K562 (cell line): ENCODE data around the gene FZD4. TPM values are rescaled to one million over a fixed set of nuclear protein-coding genes. Genes with fewer than 3 reads are reported as not detected.

Experiments
- ATAC-seq: fragments of 200-7000 bp; cut with Tn5 transposase; 3 replicates; pipeline ENCODE4 v1.9.1; 2020; ENCODE audit warnings: moderate library complexity
- BruUV-seq: library from RNA; stranded (reverse); fragments of 400-500 nt; replicated peaks from 2 replicates; lab custom pipeline; 2021; lab: Mats Ljungman, UMichigan
- CTCF ChIA-PET: fragments of 300-600 bp; formaldehyde crosslinking; extraction: SDS; loops from one replicate; lab custom pipeline; 2021; ENCODE audit warnings: low intra/inter-chr PET ratio; lab: Yijun Ruan, JAX
- POLR2A ChIA-PET: fragments of 300-600, 350-650 bp; sonication (Branson Sonifier 250); formaldehyde crosslinking; extraction: SDS; loops from one replicate; lab custom pipeline; 2021; ENCODE audit warnings: antibody characterized with exemption, inconsistent platforms; lab: Yijun Ruan, JAX
- DNase-seq, 4 experiments: peaks; one replicate each; pipeline versions ENCODE4 v3.0.0 to v3.0.0-alpha.2; 2011 to 2018; ENCODE audit warnings: low spot score in 3 of 4, mixed read lengths in 3 of 4; ENCODE audit errors: extremely low read depth in 1 of 4
- FAIRE-seq: peaks from 2 replicates; lab custom pipeline; 2011; peaks lifted over from hg19 to GRCh38; lab: Jason Lieb, UNC
- H2AFZ ChIP-seq: 2 replicates; pipeline ENCODE4 v1.6.0; 2011; ENCODE audit warnings: low read depth, low read length, control low read depth, inconsistent platforms
- H3K27ac ChIP-seq: fragments of 200-600 bp; 3 replicates; pipeline ENCODE4 v1.8.0; 2011; ENCODE audit warnings: low read depth, mild to moderate bottlenecking, control low read depth, inconsistent platforms, low read length, moderate library complexity, mixed read lengths; ENCODE audit errors: extremely low read depth
- H3K27me3 ChIP-seq, 2 experiments: fragments of 300-600 bp in 1 of 2; 2 replicates in 1 of 2; 3 replicates in 1 of 2; pipeline versions ENCODE4 v1.6.0 to v1.8.0; 2011; ENCODE audit warnings: inconsistent platforms in 2 of 2, low read length in 2 of 2, mild to moderate bottlenecking in 1 of 2, mixed read lengths in 1 of 2, moderate library complexity in 1 of 2; ENCODE audit not compliant: control insufficient read depth in 2 of 2, insufficient read depth in 2 of 2
- H3K36me3 ChIP-seq: fragments of 300-600 bp; 3 replicates; pipeline ENCODE4 v1.8.0; 2011; ENCODE audit warnings: mild to moderate bottlenecking, low read length, inconsistent platforms; ENCODE audit not compliant: control insufficient read depth, insufficient read depth
- H3K4me1 ChIP-seq, 2 experiments: fragments of 200-600 bp in 1 of 2; replicated peaks in 1 of 2; 2 replicates in 1 of 2; 3 replicates in 1 of 2; pipeline versions ENCODE4 v1.5.1 to v1.8.0; 2011; ENCODE audit warnings: inconsistent platforms in 2 of 2, low read length in 2 of 2, mild to moderate bottlenecking in 1 of 2, mixed read lengths in 1 of 2, moderate library complexity in 1 of 2; ENCODE audit not compliant: control insufficient read depth in 2 of 2, insufficient read depth in 2 of 2
- H3K4me2 ChIP-seq: 2 replicates; pipeline ENCODE4 v1.6.1; 2011; ENCODE audit warnings: low read length, control low read depth, inconsistent platforms, mixed read lengths; ENCODE audit not compliant: insufficient read depth
- H3K4me3 ChIP-seq: fragments of 200-600 bp; sonication (generic), shearing (Covaris generic); 2 replicates; pipeline ENCODE4 v1.5.1; 2016; ENCODE audit warnings: control low read depth, inconsistent platforms
- H3K79me2 ChIP-seq: fragments of 200-600 bp; 3 replicates; pipeline ENCODE4 v1.8.0; 2011; ENCODE audit warnings: low read length, inconsistent platforms; ENCODE audit not compliant: control insufficient read depth, insufficient read depth
- H3K9ac ChIP-seq, 2 experiments: 2 replicates each; pipeline versions ENCODE4 v1.6.0 to v1.6.1; 2011; ENCODE audit warnings: low read depth in 2 of 2, low read length in 2 of 2, control low read depth in 1 of 2, inconsistent platforms in 1 of 2, mild to moderate bottlenecking in 1 of 2, mixed read lengths in 1 of 2; ENCODE audit not compliant: insufficient read depth in 1 of 2
- H3K9me1 ChIP-seq: one replicate; pipeline ENCODE4 v1.6.0; 2011; ENCODE audit warnings: inconsistent platforms, mild to moderate bottlenecking, low read length, moderate library complexity; ENCODE audit not compliant: control insufficient read depth, insufficient read depth
- H3K9me3 ChIP-seq: replicated peaks from 2 replicates; pipeline ENCODE4 v1.5.1; 2011; ENCODE audit warnings: low read depth, low read length, inconsistent platforms; ENCODE audit not compliant: control insufficient read depth, insufficient read depth
- H4K20me1 ChIP-seq: replicated peaks from 2 replicates; pipeline ENCODE4 v1.6.1; 2011; ENCODE audit warnings: low read length, inconsistent platforms, mixed read lengths; ENCODE audit not compliant: control insufficient read depth, insufficient read depth
- ATF2 ChIP-seq: sonication (generic); formaldehyde crosslinking; IDR thresholded peaks from 2 replicates; pipeline ENCODE4 v1.8.1; 2022; ENCODE audit warnings: missing genetic modification reagents
- ELF4 ChIP-seq: fragments of 450-650 bp; formaldehyde crosslinking; IDR thresholded peaks from 2 replicates; pipeline ENCODE4 v1.4.0; 2022; ENCODE audit warnings: missing genetic modification characterization
- HLTF ChIP-seq: fragments of 450-650 bp; IDR thresholded peaks from 2 replicates; pipeline ENCODE4 v1.6.1; 2016
- L3MBTL2 ChIP-seq: fragments of 450-650 bp; IDR thresholded peaks from 2 replicates; pipeline ENCODE4 v1.6.1; 2016; ENCODE audit warnings: mild to moderate bottlenecking, moderate library complexity
- MTA2 ChIP-seq: fragments of 450-650 bp; IDR thresholded peaks from 2 replicates; pipeline ENCODE4 v1.6.1; 2016; ENCODE audit warnings: low read depth
- PTTG1 ChIP-seq: fragments of 450-650 bp; IDR thresholded peaks from 2 replicates; pipeline ENCODE4 v1.6.1; 2016; ENCODE audit warnings: low read depth, mild to moderate bottlenecking, missing genetic modification characterization, missing compliant biosample characterization
- RFX1 ChIP-seq: fragments of 450-650 bp; IDR thresholded peaks from 2 replicates; pipeline ENCODE4 v1.6.1; 2016; ENCODE audit warnings: mild to moderate bottlenecking, moderate library complexity
- SIN3B ChIP-seq: fragments of 450-650 bp; IDR thresholded peaks from 2 replicates; pipeline ENCODE4 v1.6.1; 2017; ENCODE audit warnings: low read depth, mild to moderate bottlenecking, moderate library complexity
- SIX5 ChIP-seq, 2 experiments: IDR thresholded peaks; 2 replicates each; pipeline ENCODE4 v1.6.1; 2011; ENCODE audit warnings: low read length in 2 of 2, borderline replicate concordance in 1 of 2, low read depth in 1 of 2, mild to moderate bottlenecking in 1 of 2, moderate library complexity in 1 of 2; ENCODE audit not compliant: insufficient read depth in 1 of 2
- SMAD4 ChIP-seq: fragments of 250-450 bp; sonication (Bioruptor Pico); conservative IDR thresholded peaks from 2 replicates; pipeline ENCODE4 v1.8.0; 2021; ENCODE audit warnings: inconsistent platforms, mild to moderate bottlenecking, moderate library complexity
- SMARCA4 ChIP-seq: fragments of 450-650 bp; IDR thresholded peaks from 2 replicates; pipeline ENCODE4 v1.6.1; 2016
- SRSF7 ChIP-seq: fragments of 200-400 bp; formaldehyde crosslinking; optimal IDR thresholded peaks from 2 replicates; pipeline ENCODE3; 2017; ENCODE audit warnings: mild to moderate bottlenecking, low read depth, low read length
- STAT6 ChIP-seq: sonication (generic); formaldehyde crosslinking; IDR thresholded peaks from 2 replicates; pipeline ENCODE4 v1.8.1; 2023; ENCODE audit warnings: mild to moderate bottlenecking, missing genetic modification reagents
- TAF7 ChIP-seq: fragments of 450-650 bp; IDR thresholded peaks from 2 replicates; pipeline ENCODE4 v1.6.1; 2016; ENCODE audit warnings: missing genetic modification characterization, missing compliant biosample characterization
- WHSC1 ChIP-seq: IDR thresholded peaks from one replicate; pipeline ENCODE4 v1.6.1; 2012; ENCODE audit warnings: low read length, control low read depth, inconsistent platforms
- YBX1 ChIP-seq: fragments of 450-650 bp; IDR thresholded peaks from 2 replicates; pipeline ENCODE4 v1.7.1; 2016; ENCODE audit warnings: mild to moderate bottlenecking
- ZBTB1 ChIP-seq: sonication (generic); formaldehyde crosslinking; IDR thresholded peaks from 2 replicates; pipeline ENCODE4 v1.8.1; 2023; ENCODE audit warnings: missing genetic modification reagents, low read depth, mild to moderate bottlenecking, borderline replicate concordance
- ZBTB7A ChIP-seq: IDR thresholded peaks from 2 replicates; pipeline ENCODE4 v1.6.1; 2011; ENCODE audit warnings: low read depth, mild to moderate bottlenecking, low read length, moderate library complexity, borderline replicate concordance; ENCODE audit not compliant: control insufficient read depth
- ZFX ChIP-seq: sonication (generic); formaldehyde crosslinking; IDR thresholded peaks from 2 replicates; pipeline ENCODE4 v1.8.0; 2022; ENCODE audit warnings: mild to moderate bottlenecking, missing genetic modification reagents, moderate library complexity
- WGBS: fragments of 100-300 bp; shearing (Covaris generic); methylation state at CpG from one replicate; pipeline ENCODE4 v1.1.6; 2016; ENCODE audit warnings: low coverage, mixed read lengths; ENCODE audit not compliant: insufficient coverage; ENCODE audit errors: missing lambda C conversion rate; 5-methylcytosine and 5-hydroxymethylcytosine counted together
- in situ Hi-C: fragments of 300-500 bp; cut with MboI; formaldehyde crosslinking; loops from 4 replicates; pipeline ENCODE4 v1.15.0; 2018; ENCODE audit warnings: inconsistent platforms, mixed read lengths
- intact Hi-C: fragments of 100-400 bp; cut with micrococcal nuclease; formaldehyde crosslinking; loops from 2 replicates; pipeline ENCODE4 v1.14.2; 2022
- polyA plus RNA-seq, 8 experiments: library from polyadenylated mRNA; depleted of rRNA in 4 of 8; stranded (reverse) in 5 of 8; unstranded in 3 of 8; fragments of >200 nt; fragmentation: Nextera tagmentation in 2 of 8; fragmentation: Illumina TruSeq in 1 of 8; extraction: Ambion mirVana in 2 of 8; extraction: Trizol in 1 of 8; gene quantifications; 2 replicates each; pipeline versions ENCODE4 v1.2.1 to v1.2.3, GENCODE V29; 2011 to 2014; ENCODE audit warnings: inconsistent platforms in 1 of 8, missing spikeins in 1 of 8
- total RNA-seq, 7 experiments: library from RNA; depleted of rRNA in 6 of 7; stranded (reverse); fragments of >200 nt in 6 of 7; fragmentation: Illumina TruSeq in 2 of 7; extraction: Trizol in 2 of 7; gene quantifications; 2 replicates each; pipeline versions ENCODE4 v1.2.1 to v1.2.3, GENCODE V29; 2011 to 2021; ENCODE audit warnings: low replicate concordance in 1 of 7

FZD4 gene
- total and polyA plus RNA-seq, 9 of the 15 experiments (the other 6 are each of a cell fraction or from before 2014, with no cell fraction given) = 1.2 to 7.9 (median 5.8) TPM

GRCh38 chr11:86940122-86940777 is 14.9 kb downstream of the FZD4 start:
- peak; percentile 75 for ATAC-seq
- WGBS = 13% methylated on average over 11 of the region's 11 CpGs
- POLR2A ChIA-PET = interaction anchor here (0.6 to 2.7 kb wide), 5 partner anchors 14 to 1082 kb away, joined by 3 to 15 read pairs (median 3); partner anchors contain the start of gene FZD4
- no peak for TF ChIP-seq SRSF7
- TF ChIP-seq SIN3B = no peak
- peak; percentile 66 for TF ChIP-seq ZFX (CRISPR knock-in tag)
- TF ChIP-seq PTTG1 = no peak
- no peak for TF ChIP-seq RFX1
- peak; percentile 42; the same call in 1 of the 2 replicates for TF ChIP-seq SMARCA4
- TF ChIP-seq ATF2 (CRISPR knock-in tag) = no peak
- peak; percentile 40; the same call in 1 of the 2 replicates for TF ChIP-seq L3MBTL2
- no peak for TF ChIP-seq ZBTB1 (CRISPR knock-in tag)
- TF ChIP-seq SIX5 (IDR thresholded peaks at IDR 0.05; ENCODE audit: borderline replicate concordance in 1 of 2, insufficient read depth in 1 of 2, low read depth in 1 of 2, low read length in 2 of 2) = no peak
- TF ChIP-seq MTA2 = no peak
- TF ChIP-seq STAT6 (CRISPR knock-in tag) = no peak
- TF ChIP-seq ZBTB7A = 0 out of 2 replicates have a peak, but pooled peaks have one; percentile 27
- 0 out of 2 replicates have a peak, but pooled peaks have one; percentile 17 for TF ChIP-seq TAF7 (tag)
- TF ChIP-seq ELF4 (CRISPR knock-in tag) = no peak
- no peak for TF ChIP-seq WHSC1
- 0 out of 2 replicates have a peak, but pooled peaks have one; percentile 50 for TF ChIP-seq HLTF
- no peak for TF ChIP-seq YBX1
- TF ChIP-seq SMAD4 = 0 out of 2 replicates have a peak, but pooled peaks have one; percentile 48

More at GRCh38 chr11:86940122-86940777, 14.9 kb downstream of the FZD4 start:
- no peak overlapping the region for H3K4me3 ChIP-seq
- H3K9me3 ChIP-seq = no peaks in the 10 kb centered on the region
- peak overlapping the region; percentile 94 for H2AFZ ChIP-seq
- peak; percentile 61 for FAIRE-seq
- H3K79me2 ChIP-seq = peaks cover 8% of the 10 kb centered on the region; the same call in 1 of the 3 replicates
- intact Hi-C loops = no loop called here
- H3K36me3 ChIP-seq = no peaks in the 10 kb centered on the region
- H3K27ac ChIP-seq = peak overlapping the region; percentile 75
- peak; percentile 27 to 69 (median 42) for DNase-seq
- in situ Hi-C loops = loop anchor here (5.0 kb wide), 1 partner anchor 362 kb away; no protein-coding TSS in a partner anchor
- no peaks in the 10 kb centered on the region for H3K9me1 ChIP-seq
- no TSS peak for BruUV-seq
- no peaks in the 10 kb centered on the region for H4K20me1 ChIP-seq
- CTCF ChIA-PET = interaction anchor here (0.6 to 2.1 kb wide), 4 partner anchors 39 to 482 kb away, joined by 3 to 9 read pairs (median 5); no protein-coding TSS in a partner anchor
- no peaks in the 10 kb centered on the region for H3K27me3 ChIP-seq
- H3K4me2 ChIP-seq = peak overlapping the region; percentile 85
- H3K4me1 ChIP-seq = peaks cover 15 to 43% of the 10 kb centered on the region in 2 experiments
- peak overlapping the region; percentile 63 to 85; a peak in 3 of 4 replicates for H3K9ac ChIP-seq
